Psoas muscle (tissue), 8 donors: ENCODE results near the gene IGDCC3. TPM values are rescaled to one million over a fixed set of nuclear protein-coding genes. Genes with fewer than 3 reads are reported as not detected.
A peak's percentile ranks its signal among the peaks of the same experiment; 100 is the strongest.
"Not testable (repeated sequence)": the region's sequence is repeated elsewhere in the genome, so short reads cannot be mapped to it uniquely, and the experiment has no call there.

Experiments
- ATAC-seq, 4 donors: fragments of 200-7000 bp; cut with Tn5 transposase; one replicate each; pipeline ENCODE4 v1.9.1; 2020; ENCODE audit warnings: moderate library complexity in 3 of 4, mild to moderate bottlenecking in 2 of 4
- DNase-seq, 2 donors: peaks; one replicate each; pipeline ENCODE4 v3.0.0-alpha.2; 2020
- H3K27ac ChIP-seq: fragments of 200-600 bp; one replicate; pipeline ENCODE4 v1.8.0; 2022
- H3K27me3 ChIP-seq, 3 donors: fragments of 200-600 bp in 1 of 3; one replicate each; pipeline versions ENCODE4 v1.6.1 to v1.8.0; 2013 to 2022; ENCODE audit warnings: low read length in 2 of 3, mild to moderate bottlenecking in 2 of 3, moderate library complexity in 1 of 3; ENCODE audit not compliant: insufficient read depth in 3 of 3
- H3K36me3 ChIP-seq, 2 donors: fragments of 200-600 bp in 1 of 2; one replicate each; pipeline versions ENCODE4 v1.6.1 to v1.8.0; 2013 to 2022; ENCODE audit warnings: low read depth in 1 of 2, mild to moderate bottlenecking in 1 of 2, moderate library complexity in 1 of 2; ENCODE audit not compliant: insufficient read depth in 1 of 2
- H3K4me1 ChIP-seq: fragments of 200-600 bp; one replicate; pipeline ENCODE4 v1.8.0; 2022
- H3K4me3 ChIP-seq: fragments of 200-600 bp; one replicate; pipeline ENCODE4 v1.8.0; 2022; ENCODE audit warnings: mild to moderate bottlenecking
- H3K9me3 ChIP-seq: fragments of 200-600 bp; one replicate; pipeline ENCODE4 v1.8.0; 2022
- CTCF ChIP-seq: fragments of 200-600 bp; IDR thresholded peaks from one replicate; pipeline ENCODE4 v1.8.0; 2022; ENCODE audit warnings: antibody characterized with exemption
- WGBS, 3 donors: extraction: QIAGEN DNeasy Blood & Tissue Kit; methylation state at CpG; one replicate each; pipeline versions ENCODE4 v1.1.6 to v1.1.7; 2013; 5-methylcytosine and 5-hydroxymethylcytosine counted together
- intact Hi-C, 2 donors: fragments of 100-400 bp; cut with DNase I; formaldehyde crosslinking; loops; one replicate each; pipeline versions ENCODE4 v1.11.0 to v1.14.2; 2022
- polyA plus RNA-seq, 3 donors: library from polyadenylated mRNA; stranded (reverse); fragments of 200-250 nt; gene quantifications; one replicate each; pipeline ENCODE4 v1.2.3, GENCODE V29; 2013
- total RNA-seq, 4 donors: library from RNA; stranded (reverse); fragmentation: NEBNext Ultra II Directional in 2 of 4; extraction: Animal tissue kit (Norgen Biotek cat#: 25700) in 2 of 4; gene quantifications; one replicate each; pipeline versions ENCODE4 v1.2.1 to v1.2.4, GENCODE V29; 2021 to 2023
- donor health status: healthy with polysubstance abuse.
- donor health status: DM: no; HTN: no; CAD: no; lungs with moderate emphysema.
- donor health status: Bipolar disorder and iron deficiency.
- donor health status: healthy.
- donor health status: DM: yes; HTN: yes; CAD: no.
- donor health status: DM: no; HTN: no; CAD: no.
- donor health status: DM: no; HTN: no; CAD: no.
- donor health status: DM: yes; HTN: yes; CAD: no.

Gene IGDCC3
- total and polyA plus RNA-seq, 7 donors: not detected

- no peak for ATAC-seq
- DNase-seq: peak in 1 of 2 donors; percentile 9
- 82 to 87% (median 84%) methylated on average over 11 of the region's 11 CpGs for WGBS, 3 donors
- Histone ChIP-seq H3K36me3 (peaks cover 0 to 29% of the 10 kb centered on the region in 2 donors), H3K4me1 (peaks cover 12% of the 10 kb centered on the region), H3K9me3 (no peaks in the 10 kb centered on the region), H3K27ac (no peak overlapping the region), H3K27me3 (peaks cover 0 to 5% (median 2%) of the 10 kb centered on the region in 3 donors), H3K4me3 (no peak overlapping the region)
- TF ChIP-seq CTCF: no peak
- intact Hi-C loops: no loop called here
These were observed 21.4 kb upstream of the IGDCC3 start for GRCh38 chr15:65399001-65399706.

- DNase-seq: peak in 1 of 2 donors; percentile 11
- ATAC-seq, H3K9me3 ChIP-seq, H3K4me3 ChIP-seq, H3K27me3 ChIP-seq, intact Hi-C loops, H3K27ac ChIP-seq: not testable (repeated sequence)
- 83 to 94% (median 89%) methylated on average over 16 of the region's 16 CpGs for WGBS, 3 donors
- H3K4me1 ChIP-seq: peaks cover 12% of the 10 kb centered on the region
- H3K36me3 ChIP-seq: peaks cover 0 to 36% of the 10 kb centered on the region in 2 donors
These were observed 20.7 kb upstream of the IGDCC3 start for GRCh38 chr15:65398486-65398885.

- 59 to 62% (median 59%) methylated on average over 10 of the region's 10 CpGs for WGBS, 3 donors
- no peak for TF ChIP-seq CTCF
These were observed 19.1 kb upstream of the IGDCC3 start for GRCh38 chr15:65396965-65397317.

GRCh38 chr15:65396283-65396964, 18.6 kb upstream of the IGDCC3 start:
- H3K4me3 ChIP-seq: no peak overlapping the region
- peaks cover 0 to 57% of the 10 kb centered on the region in 2 donors for H3K36me3 ChIP-seq
- ATAC-seq (no peak), DNase-seq (peak in 1 of 2 donors; percentile 22)
- H3K4me1 ChIP-seq: peaks cover 12% of the 10 kb centered on the region
- H3K27me3 ChIP-seq: peaks cover 0 to 5% (median 2%) of the 10 kb centered on the region in 3 donors
- WGBS, 3 donors: 72 to 76% (median 74%) methylated on average over 34 of the region's 34 CpGs
- TF ChIP-seq CTCF: no peak
- no peak overlapping the region for H3K27ac ChIP-seq
- intact Hi-C loops: no loop called here
- H3K9me3 ChIP-seq: no peaks in the 10 kb centered on the region

More at GRCh38 chr15:65396965-65397317, 19.1 kb upstream of the IGDCC3 start:
- Histone ChIP-seq H3K4me1 (peaks cover 12% of the 10 kb centered on the region), H3K36me3 (peaks cover 0 to 51% of the 10 kb centered on the region in 2 donors), H3K27me3 (peaks cover 0 to 5% (median 2%) of the 10 kb centered on the region in 3 donors), H3K4me3 (no peak overlapping the region), H3K9me3 (no peaks in the 10 kb centered on the region), H3K27ac (no peak overlapping the region)
- DNase-seq (no peak), ATAC-seq (no peak)
- intact Hi-C loops: no loop called here

GRCh38 chr15:65395567-65396202, 17.9 kb upstream of the IGDCC3 start:
- peaks cover 0 to 64% of the 10 kb centered on the region in 2 donors for H3K36me3 ChIP-seq
- TF ChIP-seq CTCF: no peak
- no peak overlapping the region for H3K4me3 ChIP-seq
- ATAC-seq (no peak), DNase-seq (peak in 1 of 2 donors; percentile 35)
- peaks cover 0 to 5% (median 2%) of the 10 kb centered on the region in 3 donors for H3K27me3 ChIP-seq
- peaks cover 6% of the 10 kb centered on the region for H3K4me1 ChIP-seq
- 57 to 64% (median 62%) methylated on average over 58 to 72 of the region's 72 CpGs for WGBS, 3 donors
- H3K27ac ChIP-seq: no peak overlapping the region
- intact Hi-C loops: no loop called here
- no peaks in the 10 kb centered on the region for H3K9me3 ChIP-seq
